ENCODE data around the gene ELMO1. TPM values are rescaled to one million over a fixed set of nuclear protein-coding genes. Genes with fewer than 3 reads are reported as not detected.

ELMO1 gene
- total and polyA plus RNA-seq, 10 of the 15 experiments (the other 5 are each of a cell fraction or from before 2014, with no cell fraction given) = 22.6 to 85.9 (median 56.6) TPM

- H3K9ac ChIP-seq (ENCODE audit: control insufficient read depth, insufficient read depth, low read length) = no peak overlapping the region
- intact Hi-C loops (cut with micrococcal nuclease; ENCODE audit: unreplicated experiment) = no loop called here
- no peaks in the 10 kb centered on the region for H3K9me3 ChIP-seq (replicated peaks; ENCODE audit: control insufficient read depth, insufficient read depth, low read length)
- H3K36me3 ChIP-seq (ENCODE audit: control insufficient read depth in 2 of 2, insufficient read depth in 2 of 2, low read length in 1 of 2) = no peaks in the 10 kb centered on the region
- RAD21 ChIA-PET (ENCODE audit: unreplicated experiment) = no interaction called here
- H3K27me3 ChIP-seq (replicated peaks in 1 of 2; ENCODE audit: control insufficient read depth in 2 of 2, insufficient read depth in 2 of 2, low read length in 1 of 2) = no peaks in the 10 kb centered on the region
- CTCF ChIA-PET = no interaction called here
- FAIRE-seq (no peak), DNase-seq (ENCODE audit: low read depth, low spot score) (no peak), ATAC-seq (no peak)
- no peaks in the 10 kb centered on the region for H3K4me1 ChIP-seq (ENCODE audit: control insufficient read depth, insufficient read depth, low read length)
- POLR2A ChIA-PET = interaction anchor here (0.7 kb wide), 1 partner anchor 207 kb away, joined by 3 read pairs; no protein-coding TSS in a partner anchor
- SMC1A ChIA-PET (ENCODE audit: uncharacterized antibody, unreplicated experiment) = no interaction called here
- H2AFZ ChIP-seq (ENCODE audit: control insufficient read depth, low read depth, low read length) = no peak overlapping the region
- H4K20me1 ChIP-seq (ENCODE audit: control insufficient read depth, insufficient read depth) = no peaks in the 10 kb centered on the region
- no peak overlapping the region for H3K27ac ChIP-seq (ENCODE audit: control insufficient read depth, insufficient read depth)
- no peak overlapping the region for H3K4me3 ChIP-seq
- H3K79me2 ChIP-seq (ENCODE audit: control insufficient read depth, insufficient read depth, low read length) = no peaks in the 10 kb centered on the region
- 53% methylated on average over 3 of the region's 3 CpGs for WGBS (ENCODE audit: insufficient coverage, insufficient replicate concordance, low lambda C conversion rate, missing lambda C conversion rate)
- H3K4me2 ChIP-seq (ENCODE audit: control insufficient read depth, insufficient read depth) = no peak overlapping the region
- no TSS peak for BruUV-seq (replicated peaks)
- in situ Hi-C loops (cut with MboI) = no loop called here
- TF ChIP-seq BCL11A (IDR thresholded peaks at IDR 0.05; ENCODE audit: low read depth, low read length) (no peak), FOXK2 (IDR thresholded peaks at IDR 0.05) (no peak), ZZZ3 (IDR thresholded peaks at IDR 0.05; ENCODE audit: control insufficient read depth, insufficient read length, low read depth) (no peak), ZBTB40 (IDR thresholded peaks at IDR 0.05; ENCODE audit: borderline replicate concordance) (no peak), HDGF (IDR thresholded peaks at IDR 0.05) (no peak), CHD1 (IDR thresholded peaks at IDR 0.05; ENCODE audit: low read depth, low read length) (no peak), BCLAF1 (IDR thresholded peaks at IDR 0.05) (no peak), TCF12 (IDR thresholded peaks at IDR 0.05; ENCODE audit: low read depth, low read length) (no peak), PML (IDR thresholded peaks at IDR 0.05; ENCODE audit: low read length) (no peak), ZBTB11 (CRISPR knock-in tag; IDR thresholded peaks at IDR 0.05) (no peak), TCF3 (IDR thresholded peaks at IDR 0.05; ENCODE audit: borderline replicate concordance, insufficient read depth, low read depth, low read length) (no peak), TBL1XR1 (IDR thresholded peaks at IDR 0.05; ENCODE audit: low read depth, low read length) (no peak), EED (IDR thresholded peaks at IDR 0.05; ENCODE audit: low read depth) (no peak), ATF2 (IDR thresholded peaks at IDR 0.05; ENCODE audit: low read length) (no peak)
These were observed 639.6 kb downstream of the ELMO1 start for GRCh38 chr7:36809086-36809485.

Measured in GM12878 (cell line).